Activated naive CD8-positive, alpha-beta T cell treated with anti-CD3 and anti-CD28 coated beads, Interleukin-2, amount 50 U/mL, for 24 hours (primary cell): Measurements from ENCODE around the gene NHS.
A peak's percentile ranks its signal among the peaks of the same experiment; 100 is the strongest.

Experiments used
- ATAC-seq: fragments of 150-1000 bp; cut with Tn5 transposase; one replicate; pipeline ENCODE4 v1.10.0; 2021
- DNase-seq: peaks from one replicate; pipeline ENCODE4 v3.0.0; 2021
- H3K27ac Mint-ChIP-seq: one replicate; pipeline ENCODE4 v1.8.0; 2021; ENCODE audit warnings: mild to moderate bottlenecking, mixed read lengths
- H3K27me3 Mint-ChIP-seq: one replicate; pipeline ENCODE4 v1.8.0; 2021; ENCODE audit warnings: mixed read lengths
- H3K36me3 Mint-ChIP-seq: one replicate; pipeline ENCODE4 v1.8.0; 2021; ENCODE audit warnings: low read depth, mixed read lengths
- H3K4me1 Mint-ChIP-seq: one replicate; pipeline ENCODE4 v1.8.0; 2021; ENCODE audit warnings: mixed read lengths
- H3K4me3 Mint-ChIP-seq: one replicate; pipeline ENCODE4 v1.8.0; 2021; ENCODE audit warnings: mild to moderate bottlenecking, moderate library complexity, mixed read lengths
- H3K9me3 Mint-ChIP-seq: one replicate; pipeline ENCODE4 v1.8.0; 2021; ENCODE audit warnings: mixed read lengths

The NHS gene

GRCh38 chrX:17374619-17375366 lies at the start of gene NHS:
Gene NHS (plus strand): TSS chrX:17375200. CDS start chrX:17375758, 558 bp downstream.
- H3K36me3 Mint-ChIP-seq, result no peaks in the 10 kb centered on the region
- peak within 1 kb of the TSS; percentile 54 for H3K4me3 Mint-ChIP-seq
- peaks cover 30% of the 10 kb centered on the region for H3K27me3 Mint-ChIP-seq
- no peak for ATAC-seq
- peaks cover 13% of the 10 kb centered on the region for H3K4me1 Mint-ChIP-seq
- no peak within 1 kb of the TSS for H3K27ac Mint-ChIP-seq
- peak; percentile 10 for DNase-seq
- no peaks in the 10 kb centered on the region for H3K9me3 Mint-ChIP-seq

GRCh38 chrX:17328837-17329236 lies 46.2 kb upstream of the NHS start:
- no peaks in the 10 kb centered on the region for H3K4me1 Mint-ChIP-seq
- ATAC-seq, result no peak

GRCh38 chrX:17336377-17336776 lies 38.6 kb upstream of the NHS start:
- H3K4me3 Mint-ChIP-seq, result no peak overlapping the region
- DNase-seq (no peak), ATAC-seq (no peak)
- no peaks in the 10 kb centered on the region for H3K27me3 Mint-ChIP-seq
- H3K27ac Mint-ChIP-seq, result no peak overlapping the region
- H3K9me3 Mint-ChIP-seq, result no peaks in the 10 kb centered on the region
- no peaks in the 10 kb centered on the region for H3K4me1 Mint-ChIP-seq
- no peaks in the 10 kb centered on the region for H3K36me3 Mint-ChIP-seq

More at GRCh38 chrX:17328837-17329236, 46.2 kb upstream of the NHS start:
- no peak overlapping the region for H3K27ac Mint-ChIP-seq
- no peak overlapping the region for H3K4me3 Mint-ChIP-seq
- H3K27me3 Mint-ChIP-seq, result no peaks in the 10 kb centered on the region
- no peaks in the 10 kb centered on the region for H3K36me3 Mint-ChIP-seq
- no peaks in the 10 kb centered on the region for H3K9me3 Mint-ChIP-seq
- DNase-seq, result no peak

- no peak overlapping the region for H3K27ac Mint-ChIP-seq
- peaks cover 5% of the 10 kb centered on the region for H3K27me3 Mint-ChIP-seq
- no peak for ATAC-seq
- no peaks in the 10 kb centered on the region for H3K9me3 Mint-ChIP-seq
- no peaks in the 10 kb centered on the region for H3K36me3 Mint-ChIP-seq
- no peak overlapping the region for H3K4me3 Mint-ChIP-seq
- peaks cover 1% of the 10 kb centered on the region for H3K4me1 Mint-ChIP-seq
- no peak for DNase-seq
Observed at GRCh38 chrX:17355976-17356375, 19.0 kb upstream of the NHS start.

- no peaks in the 10 kb centered on the region for H3K36me3 Mint-ChIP-seq
- no peak overlapping the region for H3K27ac Mint-ChIP-seq
- DNase-seq (no peak), ATAC-seq (no peak)
- H3K9me3 Mint-ChIP-seq, result no peaks in the 10 kb centered on the region
- no peak overlapping the region for H3K4me3 Mint-ChIP-seq
- peaks cover 1% of the 10 kb centered on the region for H3K4me1 Mint-ChIP-seq
- H3K27me3 Mint-ChIP-seq, result peaks cover 7% of the 10 kb centered on the region
Observed at GRCh38 chrX:17359500-17359899, 15.5 kb upstream of the NHS start.

GRCh38 chrX:17361620-17362019 lies 13.4 kb upstream of the NHS start:
- no peak overlapping the region for H3K27ac Mint-ChIP-seq
- H3K36me3 Mint-ChIP-seq, result no peaks in the 10 kb centered on the region
- ATAC-seq, result no peak
- peaks cover 1% of the 10 kb centered on the region for H3K4me1 Mint-ChIP-seq
- H3K9me3 Mint-ChIP-seq, result no peaks in the 10 kb centered on the region
- peaks cover 9% of the 10 kb centered on the region for H3K27me3 Mint-ChIP-seq
- H3K4me3 Mint-ChIP-seq, result no peak overlapping the region
- peak; percentile 5 for DNase-seq

GRCh38 chrX:17368002-17368401 lies 7.0 kb upstream of the NHS start:
- no peak for DNase-seq
- Mint-ChIP-seq H3K9me3 (no peaks in the 10 kb centered on the region), H3K36me3 (no peaks in the 10 kb centered on the region), H3K27ac (no peak overlapping the region), H3K27me3 (peaks cover 16% of the 10 kb centered on the region), H3K4me1 (no peaks in the 10 kb centered on the region), H3K4me3 (no peak overlapping the region)
- no peak for ATAC-seq

- no peaks in the 10 kb centered on the region for H3K9me3 Mint-ChIP-seq
- no peaks in the 10 kb centered on the region for H3K36me3 Mint-ChIP-seq
- DNase-seq (no peak), ATAC-seq (no peak)
- no peak overlapping the region for H3K27ac Mint-ChIP-seq
- peaks cover 18% of the 10 kb centered on the region for H3K27me3 Mint-ChIP-seq
- no peak overlapping the region for H3K4me3 Mint-ChIP-seq
- H3K4me1 Mint-ChIP-seq, result no peaks in the 10 kb centered on the region
Observed at GRCh38 chrX:17369309-17369708, 5.7 kb upstream of the NHS start.

- peaks cover 2% of the 10 kb centered on the region for H3K4me1 Mint-ChIP-seq
- peaks cover 24% of the 10 kb centered on the region for H3K27me3 Mint-ChIP-seq
- no peaks in the 10 kb centered on the region for H3K36me3 Mint-ChIP-seq
- H3K4me3 Mint-ChIP-seq, result no peak overlapping the region
- no peaks in the 10 kb centered on the region for H3K9me3 Mint-ChIP-seq
- H3K27ac Mint-ChIP-seq, result no peak overlapping the region
- no peak for ATAC-seq
- no peak for DNase-seq
Observed at GRCh38 chrX:17370191-17370590, 4.8 kb upstream of the NHS start.

GRCh38 chrX:17372052-17372451 lies 2.9 kb upstream of the NHS start:
- ATAC-seq, result no peak
- no peak overlapping the region for H3K27ac Mint-ChIP-seq
- peaks cover 3% of the 10 kb centered on the region for H3K4me1 Mint-ChIP-seq
- peaks cover 24% of the 10 kb centered on the region for H3K27me3 Mint-ChIP-seq
- no peak overlapping the region for H3K4me3 Mint-ChIP-seq
- no peaks in the 10 kb centered on the region for H3K36me3 Mint-ChIP-seq
- H3K9me3 Mint-ChIP-seq, result no peaks in the 10 kb centered on the region
- DNase-seq, result no peak

GRCh38 chrX:17373337-17373736 lies 1.7 kb upstream of the NHS start:
- H3K9me3 Mint-ChIP-seq, result no peaks in the 10 kb centered on the region
- peaks cover 24% of the 10 kb centered on the region for H3K27me3 Mint-ChIP-seq
- H3K4me1 Mint-ChIP-seq, result peaks cover 13% of the 10 kb centered on the region
- no peak for ATAC-seq
- no peaks in the 10 kb centered on the region for H3K36me3 Mint-ChIP-seq
- no peak overlapping the region for H3K27ac Mint-ChIP-seq
- H3K4me3 Mint-ChIP-seq, result no peak overlapping the region
- DNase-seq, result no peak

GRCh38 chrX:17375367-17375636 lies 302 bp downstream of the NHS start:
- no peaks in the 10 kb centered on the region for H3K9me3 Mint-ChIP-seq
- ATAC-seq (no peak), DNase-seq (no peak)
- H3K4me3 Mint-ChIP-seq, result no peak overlapping the region
- H3K36me3 Mint-ChIP-seq, result no peaks in the 10 kb centered on the region
- peaks cover 33% of the 10 kb centered on the region for H3K27me3 Mint-ChIP-seq
- H3K27ac Mint-ChIP-seq, result no peak overlapping the region
- H3K4me1 Mint-ChIP-seq, result peaks cover 13% of the 10 kb centered on the region

GRCh38 chrX:17375637-17376430 lies 834 bp downstream of the NHS start:
- no peak overlapping the region for H3K27ac Mint-ChIP-seq
- peaks cover 35% of the 10 kb centered on the region for H3K27me3 Mint-ChIP-seq
- DNase-seq (no peak), ATAC-seq (no peak)
- peaks cover 13% of the 10 kb centered on the region for H3K4me1 Mint-ChIP-seq
- no peaks in the 10 kb centered on the region for H3K36me3 Mint-ChIP-seq
- peak overlapping the region; percentile 54 for H3K4me3 Mint-ChIP-seq
- peaks cover 4% of the 10 kb centered on the region for H3K9me3 Mint-ChIP-seq

GRCh38 chrX:17376431-17377077 lies 1.6 kb downstream of the NHS start:
- peak; percentile 8 for DNase-seq
- no peak for ATAC-seq
- no peaks in the 10 kb centered on the region for H3K36me3 Mint-ChIP-seq
- peaks cover 13% of the 10 kb centered on the region for H3K4me1 Mint-ChIP-seq
- peak overlapping the region; percentile 22 for H3K27ac Mint-ChIP-seq
- H3K27me3 Mint-ChIP-seq, result peaks cover 34% of the 10 kb centered on the region
- peaks cover 5% of the 10 kb centered on the region for H3K9me3 Mint-ChIP-seq
- peak overlapping the region; percentile 54 for H3K4me3 Mint-ChIP-seq
